KOPT-K1 (cell line): ENCODE results near the gene CCT4.
"Not testable (repeated sequence)": the region's sequence is repeated elsewhere in the genome, so short reads cannot be mapped to it uniquely, and the experiment has no call there.

ENCODE experiments used
- H3K27ac ChIP-seq: fragments of 200-600 bp; sonication (generic); 2 replicates; pipeline ENCODE4 v1.5.1; 2016; ENCODE audit warnings: antibody characterized with exemption, mild to moderate bottlenecking, low read depth, low read length; ENCODE audit not compliant: poor library complexity, severe bottlenecking
- H3K36me3 ChIP-seq: fragments of 200-600 bp; sonication (generic); 2 replicates; pipeline ENCODE4 v1.5.1; 2017; ENCODE audit warnings: antibody characterized with exemption, mild to moderate bottlenecking, low read length, moderate library complexity; ENCODE audit not compliant: insufficient read depth
- H3K9me3 ChIP-seq: fragments of 200-600 bp; sonication (generic); 2 replicates; pipeline ENCODE4 v1.5.1; 2017; ENCODE audit warnings: antibody characterized with exemption, low read length, mild to moderate bottlenecking; ENCODE audit not compliant: insufficient read depth, poor library complexity, severe bottlenecking

Gene CCT4

DNA sequence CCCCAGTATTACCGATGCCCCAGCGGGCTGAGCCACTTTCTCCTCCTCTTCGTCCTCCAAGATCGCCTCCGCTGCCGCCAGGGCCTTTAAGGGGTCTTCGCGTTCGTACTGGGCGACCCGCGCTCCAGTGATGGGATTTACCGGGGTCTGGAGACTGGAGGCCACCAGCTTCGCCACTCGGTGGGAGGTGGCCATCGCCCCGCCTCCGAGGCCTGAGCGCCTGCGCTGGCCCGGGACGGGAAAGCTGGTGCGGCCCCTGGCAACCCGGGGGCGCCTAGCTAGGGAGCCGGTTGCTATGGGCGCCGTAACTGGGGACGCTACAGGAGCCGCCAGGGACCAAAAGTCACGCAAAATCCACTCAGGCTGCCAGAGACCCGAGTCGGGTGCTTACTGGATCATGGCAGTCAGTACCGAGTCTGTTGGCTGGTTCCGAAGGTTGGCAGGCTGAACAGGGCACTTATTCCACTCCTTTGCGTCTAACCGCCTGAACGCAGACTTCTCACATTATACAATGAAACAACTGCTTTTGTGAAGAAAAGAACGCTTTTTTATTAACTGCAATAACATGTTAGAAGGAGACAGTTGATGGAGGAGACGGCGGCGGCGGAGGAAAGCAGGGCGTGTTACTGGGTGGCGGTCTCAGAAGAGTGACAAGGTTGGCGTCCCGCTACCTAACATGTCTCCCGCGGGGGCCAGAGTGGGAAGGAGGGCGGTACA is 34.5 kb downstream of the CCT4 start, which contains the start of gene FAM161A:
FAM161A (minus strand) TSS at position 214 of the 717 bp plus-strand sequence; CDS start at position 195, 19 bp downstream.
- H3K36me3 ChIP-seq: no peaks in the 10 kb centered on the region
- H3K9me3 ChIP-seq: no peaks in the 10 kb centered on the region
- peak within 1 kb of the TSS; percentile 72 for H3K27ac ChIP-seq

DNA sequence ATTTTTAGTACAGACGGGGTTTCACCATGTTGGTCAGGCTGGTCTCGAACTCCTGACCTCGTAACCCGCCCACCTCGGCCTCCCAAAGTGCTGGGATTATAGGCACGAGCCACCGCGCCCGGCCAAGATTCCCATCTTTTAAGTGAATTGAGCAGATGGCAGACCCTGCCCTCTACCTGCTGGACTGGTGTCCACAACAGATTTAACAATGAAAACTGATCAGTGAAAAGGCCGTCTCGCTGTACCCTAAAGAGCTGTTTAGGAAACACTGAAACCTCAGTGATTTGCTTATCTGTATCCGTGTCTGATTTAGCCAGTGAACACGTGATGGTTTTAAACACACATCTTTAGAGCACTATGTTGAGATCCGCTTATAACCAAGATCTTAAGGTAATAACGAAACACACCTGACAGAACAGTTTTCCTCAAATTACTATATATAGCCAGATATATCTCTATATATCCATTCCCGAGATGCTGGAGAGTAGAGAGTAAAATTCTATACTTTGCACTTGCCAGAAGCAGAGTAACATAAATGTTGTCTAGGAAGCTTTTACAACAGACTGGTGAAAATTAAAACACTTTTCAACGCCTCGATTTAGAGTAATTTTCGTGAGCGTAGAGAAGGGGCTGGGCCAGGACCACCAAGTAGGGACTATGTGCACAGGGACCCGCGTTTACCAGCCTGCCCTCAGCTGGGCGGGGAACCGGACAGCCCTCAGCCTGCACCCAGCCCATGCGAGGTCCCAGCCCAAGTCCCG is 35.2 kb downstream of the CCT4 start:
- peak overlapping the region; percentile 72 for H3K27ac ChIP-seq
- H3K36me3 ChIP-seq: no peaks in the 10 kb centered on the region
- no peaks in the 10 kb centered on the region for H3K9me3 ChIP-seq

DNA sequence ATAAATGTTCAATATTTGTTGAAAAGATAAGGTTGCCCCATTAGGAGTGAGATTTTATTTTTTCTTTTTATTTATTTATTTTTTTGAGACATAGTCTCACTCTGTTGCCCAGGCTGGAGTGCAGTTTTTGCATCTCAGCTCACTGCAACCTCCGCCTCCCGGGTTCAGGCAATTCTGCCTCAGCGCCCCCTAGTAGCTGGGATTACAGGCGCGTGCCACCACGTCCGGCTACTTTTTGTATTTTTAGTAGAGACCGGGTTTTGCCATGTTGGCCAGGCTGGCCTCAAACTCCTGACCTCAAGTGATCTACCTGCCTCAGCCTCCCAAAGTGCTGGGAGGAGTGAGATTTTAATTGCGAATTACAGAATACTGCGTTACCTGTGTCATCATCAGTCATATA is 37.2 kb downstream of the CCT4 start:
- H3K9me3 ChIP-seq, H3K27ac ChIP-seq, H3K36me3 ChIP-seq: not testable (repeated sequence)

DNA sequence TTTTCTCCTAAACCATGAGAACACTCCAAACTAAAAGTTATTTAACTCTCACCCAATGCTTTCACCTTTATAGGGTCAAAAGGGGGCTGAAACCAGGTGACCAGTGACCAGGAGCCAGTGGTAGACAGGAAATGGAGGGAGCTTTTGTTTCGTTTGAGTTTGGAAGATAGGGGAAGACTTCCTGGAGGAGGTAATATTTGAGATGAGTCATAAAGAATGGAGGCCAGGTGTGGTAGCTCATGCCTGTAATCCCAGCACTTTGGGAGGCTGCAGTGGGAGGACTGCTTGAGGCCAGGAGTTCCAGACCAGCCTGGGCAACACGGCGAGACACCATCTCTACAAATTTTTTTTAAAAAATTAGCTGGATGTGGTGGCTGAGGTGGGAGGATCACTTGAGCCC is 43.1 kb downstream of the CCT4 start:
- Histone ChIP-seq H3K27ac (no peak overlapping the region), H3K36me3 (peaks cover 18% of the 10 kb centered on the region; the same call in 1 of the 2 replicates), H3K9me3 (no peaks in the 10 kb centered on the region)

DNA sequence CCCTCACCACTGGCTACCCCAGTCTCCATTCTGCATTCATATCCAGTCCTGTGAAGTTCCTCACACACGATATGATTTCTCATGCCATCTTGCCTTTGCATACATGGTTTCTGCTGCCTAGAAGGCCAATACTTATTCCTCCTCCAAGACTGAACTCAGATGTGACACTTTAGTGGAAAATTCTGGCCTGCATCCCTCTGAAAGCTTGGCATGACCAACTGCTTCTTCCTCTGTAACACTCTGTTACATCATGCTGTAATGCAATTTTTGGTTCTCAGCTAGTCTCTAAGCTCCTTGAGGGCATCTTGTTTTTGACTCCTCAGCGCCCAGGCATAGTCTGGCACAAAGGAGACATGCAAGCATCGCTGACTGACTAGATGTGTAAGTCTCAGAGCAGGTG is 47.2 kb downstream of the CCT4 start:
- Histone ChIP-seq H3K9me3 (no peaks in the 10 kb centered on the region), H3K36me3 (peaks cover 34% of the 10 kb centered on the region), H3K27ac (no peak overlapping the region)

DNA sequence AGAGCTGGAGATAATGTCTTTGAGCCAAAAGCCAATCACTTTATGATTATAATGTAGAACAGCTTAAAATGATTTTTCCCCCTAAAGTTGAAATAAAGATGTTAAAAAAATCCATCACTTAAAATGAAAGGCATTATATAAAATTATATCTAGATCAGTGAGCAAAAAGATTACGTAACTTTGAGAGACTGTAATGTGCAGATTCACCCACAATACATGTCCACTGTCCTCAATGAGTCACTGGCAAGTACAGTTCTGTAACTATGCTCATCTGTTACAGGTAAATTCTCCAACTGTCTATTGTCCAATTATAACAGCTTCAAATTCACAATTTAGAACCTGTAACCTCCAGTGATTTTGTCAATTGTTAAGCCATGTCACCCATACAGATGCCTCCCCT is 53.6 kb downstream of the CCT4 start:
- Histone ChIP-seq H3K9me3 (no peaks in the 10 kb centered on the region), H3K27ac (no peak overlapping the region), H3K36me3 (peaks cover 17% of the 10 kb centered on the region)

DNA sequence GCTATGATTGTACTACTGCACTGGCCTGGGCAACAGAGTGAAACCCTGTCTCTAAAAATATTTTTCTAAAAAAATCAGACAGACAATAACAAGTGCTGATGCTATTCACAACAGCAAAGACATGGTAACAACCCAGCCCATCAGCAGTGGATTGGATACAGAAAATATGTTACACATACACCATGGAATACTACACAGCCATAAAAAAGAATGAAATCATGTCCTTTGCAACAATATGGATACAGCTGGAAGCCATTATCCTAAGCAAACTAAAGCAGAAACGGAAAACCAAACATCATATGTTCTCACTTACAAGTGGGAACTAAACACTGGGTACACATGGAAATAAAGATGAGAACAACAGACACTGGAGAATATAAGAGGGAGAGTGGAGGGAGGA is 54.5 kb downstream of the CCT4 start:
- Histone ChIP-seq H3K36me3 (peaks cover 10% of the 10 kb centered on the region; the same call in 1 of the 2 replicates), H3K27ac (no peak overlapping the region), H3K9me3 (no peaks in the 10 kb centered on the region)

DNA sequence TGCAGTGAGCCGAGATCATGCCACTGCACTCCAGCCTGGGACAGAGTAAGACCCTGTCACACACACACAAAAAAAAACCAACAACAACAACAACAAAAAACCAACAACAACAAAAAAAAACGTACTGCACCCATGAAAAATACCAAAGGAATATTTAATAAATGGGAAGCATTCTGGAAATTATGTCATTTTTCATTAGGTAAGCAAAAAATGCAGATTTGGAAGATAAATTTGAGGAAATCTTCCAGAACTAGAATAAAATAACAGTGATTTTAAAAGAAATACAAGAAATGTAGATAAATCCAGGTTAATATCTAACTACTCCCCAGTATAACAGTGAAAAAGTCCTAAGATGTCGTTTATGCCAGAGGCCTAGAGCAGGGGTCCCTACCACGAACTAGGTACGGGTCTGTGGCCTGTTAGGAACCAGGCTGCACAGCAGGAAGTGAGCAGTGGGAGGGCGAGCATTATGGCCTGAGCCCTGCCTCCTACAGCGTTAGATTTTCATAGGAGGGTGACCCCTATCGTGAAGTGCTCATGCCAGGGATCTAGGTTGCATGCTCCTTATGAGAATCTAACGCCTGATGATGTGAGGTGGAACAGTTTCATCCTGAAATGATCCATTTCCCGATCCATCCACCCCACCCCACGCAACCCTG is 56.1 kb downstream of the CCT4 start:
- H3K36me3 ChIP-seq: 0 out of 2 replicates have a peak, but pooled peaks cover 6% of the 10 kb centered on the region
- H3K9me3 ChIP-seq: no peaks in the 10 kb centered on the region
- no peak overlapping the region for H3K27ac ChIP-seq

DNA sequence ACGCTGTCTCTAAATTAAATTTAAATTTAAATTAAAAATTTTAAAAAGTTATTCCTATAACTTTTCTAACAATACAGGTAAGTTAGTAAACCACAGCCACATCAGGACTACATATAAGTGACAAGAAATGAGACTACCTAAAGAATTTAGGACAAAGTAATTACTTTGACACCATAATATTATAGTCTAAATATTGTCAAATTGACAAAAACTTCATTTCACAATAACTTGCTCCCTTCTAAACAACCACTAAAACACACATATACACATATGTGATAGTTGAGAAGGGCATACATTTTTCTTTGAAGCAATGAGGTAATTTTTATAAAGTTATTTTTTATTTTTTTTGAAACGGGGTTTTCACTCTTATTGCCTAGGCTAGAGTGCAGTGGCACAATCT is 66.2 kb downstream of the CCT4 start:
- H3K36me3 ChIP-seq: no peaks in the 10 kb centered on the region
- no peaks in the 10 kb centered on the region for H3K9me3 ChIP-seq
- H3K27ac ChIP-seq: no peak overlapping the region
